Naive B cell (primary cell): Measurements from ENCODE around the gene ID4. TPM values are rescaled to one million over a fixed set of nuclear protein-coding genes. Genes with fewer than 3 reads are reported as not detected.
"Not testable (repeated sequence)": the region's sequence is repeated elsewhere in the genome, so short reads cannot be mapped to it uniquely, and the experiment has no call there.

ENCODE experiments used
- ATAC-seq, 2 donors: fragments of 150-1000 bp; cut with Tn5 transposase; 2 replicates each; pipeline ENCODE4 v1.10.0; 2021; ENCODE audit warnings: low read depth in 2 of 2, mild to moderate bottlenecking in 2 of 2, moderate library complexity in 2 of 2
- DNase-seq: peaks from one replicate; pipeline ENCODE4 v3.0.0; 2022
- H3K27ac Mint-ChIP-seq, 6 donors: one replicate each; pipeline ENCODE4 v1.8.0; 2020 to 2022; ENCODE audit warnings: mild to moderate bottlenecking in 6 of 6, mixed read lengths in 6 of 6, moderate library complexity in 5 of 6, inconsistent platforms in 2 of 6
- H3K27me3 Mint-ChIP-seq, 3 donors: one replicate each; pipeline ENCODE4 v1.8.0; 2021 to 2022; ENCODE audit warnings: mixed read lengths in 3 of 3, mild to moderate bottlenecking in 1 of 3
- H3K36me3 Mint-ChIP-seq, 2 donors: one replicate each; pipeline ENCODE4 v1.8.0; 2020 to 2022; ENCODE audit warnings: mixed read lengths in 2 of 2, inconsistent platforms in 1 of 2, mild to moderate bottlenecking in 1 of 2
- H3K4me1 Mint-ChIP-seq, 3 donors: one replicate each; pipeline ENCODE4 v1.8.0; 2020 to 2022; ENCODE audit warnings: mixed read lengths in 3 of 3, inconsistent platforms in 1 of 3, mild to moderate bottlenecking in 1 of 3, moderate library complexity in 1 of 3
- H3K4me3 Mint-ChIP-seq, 8 donors: one replicate each; pipeline ENCODE4 v1.8.0; 2020 to 2022; ENCODE audit warnings: mild to moderate bottlenecking in 8 of 8, mixed read lengths in 8 of 8, moderate library complexity in 8 of 8, inconsistent platforms in 2 of 8
- H3K9me3 Mint-ChIP-seq, 7 donors: one replicate each; pipeline ENCODE4 v1.8.0; 2020 to 2022; ENCODE audit warnings: mixed read lengths in 7 of 7, mild to moderate bottlenecking in 5 of 7, inconsistent platforms in 2 of 7, moderate library complexity in 1 of 7
- polyA plus RNA-seq, 6 donors: library from polyadenylated mRNA; unstranded; fragments of 300-500 nt; fragmentation: Illumina TruSeq; gene quantifications; one replicate each; pipeline ENCODE4 v1.2.3, GENCODE V29; 2021; ENCODE audit warnings: low read depth in 6 of 6

ID4 gene
- polyA plus RNA-seq, 6 donors from 2014 or later: not detected

DNA sequence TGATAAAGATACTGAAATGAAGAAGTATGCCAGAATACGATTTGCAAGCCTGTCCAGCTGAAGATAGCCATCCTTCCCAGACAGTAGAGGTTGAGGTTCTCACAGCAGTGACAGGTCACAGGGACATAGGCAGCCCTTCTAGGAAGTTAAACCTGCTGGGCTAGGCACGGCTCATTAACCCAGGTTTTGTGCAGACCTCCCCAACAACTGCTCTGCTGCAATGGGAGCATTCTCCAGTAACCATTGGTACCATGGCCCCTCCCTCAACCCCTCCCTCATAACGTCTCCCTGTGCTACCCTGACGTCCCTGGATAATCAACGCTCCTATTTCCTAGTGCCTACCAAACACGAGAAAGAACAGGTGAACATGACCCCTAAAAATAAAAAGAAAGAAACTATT is 15.8 kb downstream of the ID4 start:
- Mint-ChIP-seq H3K27me3 (peaks cover 0 to 11% (median 6%) of the 10 kb centered on the region in 3 donors), H3K4me1 (no peaks in the 10 kb centered on the region), H3K9me3 (peaks cover 0 to 4% (median 0%) of the 10 kb centered on the region in 7 donors), H3K4me3 (no peak overlapping the region), H3K36me3 (no peaks in the 10 kb centered on the region), H3K27ac (no peak overlapping the region)
- DNase-seq (no peak), ATAC-seq (no peak)

DNA sequence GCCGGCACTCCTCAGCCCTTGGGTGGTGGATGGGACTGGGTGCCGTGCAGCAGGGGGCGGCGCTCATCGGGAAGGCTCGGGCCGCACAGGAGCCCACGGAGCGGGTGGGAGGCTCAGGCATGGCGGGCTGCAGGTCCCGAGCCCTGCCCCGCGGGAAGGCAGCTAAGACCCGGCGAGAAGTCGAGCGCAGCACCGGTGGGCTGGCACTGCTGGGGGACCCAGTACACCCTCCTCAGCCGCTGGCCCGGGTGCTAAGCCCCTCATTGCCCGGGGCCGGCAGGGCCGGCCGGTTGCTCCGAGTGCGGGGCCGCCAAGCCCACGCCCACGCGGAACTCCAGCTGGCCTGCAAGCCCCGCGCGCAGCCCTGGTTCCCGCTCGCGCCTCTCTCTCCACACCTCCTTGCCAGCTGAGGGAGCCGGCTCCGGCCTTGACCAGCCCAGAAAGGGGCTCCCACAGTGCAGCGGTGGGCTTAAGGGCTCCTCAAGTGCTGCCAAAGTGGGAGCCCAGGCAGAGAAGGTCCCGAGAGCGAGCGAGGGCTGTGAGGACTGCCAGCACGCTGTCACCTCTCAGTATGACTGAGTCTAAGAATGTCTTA is 17.3 kb downstream of the ID4 start:
- H3K27me3 Mint-ChIP-seq: peaks cover 0 to 11% (median 6%) of the 10 kb centered on the region in 3 donors
- not testable (repeated sequence) for H3K36me3 Mint-ChIP-seq, DNase-seq, H3K27ac Mint-ChIP-seq, H3K9me3 Mint-ChIP-seq, H3K4me1 Mint-ChIP-seq, ATAC-seq, H3K4me3 Mint-ChIP-seq

DNA sequence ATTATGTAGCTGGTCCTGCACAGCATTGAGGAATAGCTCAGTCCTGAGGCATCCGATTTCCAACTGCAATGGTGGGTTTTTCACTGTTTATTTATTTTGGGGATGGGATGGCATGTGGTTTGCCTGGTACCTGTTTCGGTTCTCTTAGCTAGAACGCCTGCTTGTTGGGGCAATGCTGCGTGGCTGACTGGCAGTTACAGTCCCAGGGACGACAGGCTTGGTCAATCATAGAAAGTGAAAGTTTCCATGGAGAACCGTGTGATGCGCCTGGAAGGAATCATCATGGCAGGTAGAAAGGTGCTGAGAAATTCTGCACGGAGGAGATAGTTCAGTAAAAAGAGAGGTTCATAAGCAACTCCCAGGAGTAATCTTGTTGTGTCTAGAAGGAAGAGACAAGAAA is 18.4 kb downstream of the ID4 start:
- no peak for ATAC-seq
- no peak overlapping the region for H3K4me3 Mint-ChIP-seq
- peaks cover 0 to 11% (median 6%) of the 10 kb centered on the region in 3 donors for H3K27me3 Mint-ChIP-seq
- H3K4me1 Mint-ChIP-seq: no peaks in the 10 kb centered on the region
- no peak for DNase-seq
- H3K36me3 Mint-ChIP-seq: no peaks in the 10 kb centered on the region
- no peak overlapping the region for H3K27ac Mint-ChIP-seq
- H3K9me3 Mint-ChIP-seq: peaks cover 0 to 4% (median 0%) of the 10 kb centered on the region in 7 donors

DNA sequence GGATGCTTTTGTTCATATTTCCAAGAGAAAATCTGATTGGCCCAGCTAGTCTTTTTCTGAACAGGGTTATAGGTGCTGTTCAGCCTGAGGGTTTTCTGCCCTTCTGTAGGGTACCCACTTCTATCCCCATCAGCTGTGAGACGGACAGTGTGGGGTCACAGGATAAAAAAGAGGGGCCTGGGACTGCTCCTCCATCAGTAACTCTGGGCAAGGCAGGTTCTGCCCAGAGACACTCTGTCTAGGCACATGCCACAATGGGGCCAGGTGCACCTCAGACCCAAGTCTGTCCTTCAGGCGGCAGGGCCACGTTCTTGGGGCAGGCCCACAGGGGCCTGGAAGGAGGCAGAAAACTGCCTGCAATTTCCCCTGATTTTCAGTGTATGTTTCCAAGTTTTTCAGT is 20.0 kb downstream of the ID4 start:
- no peaks in the 10 kb centered on the region for H3K4me1 Mint-ChIP-seq
- H3K27me3 Mint-ChIP-seq: peaks cover 0 to 11% (median 6%) of the 10 kb centered on the region in 3 donors
- ATAC-seq: no peak
- peaks cover 0 to 4% (median 0%) of the 10 kb centered on the region in 7 donors for H3K9me3 Mint-ChIP-seq
- no peak overlapping the region for H3K27ac Mint-ChIP-seq
- no peak for DNase-seq
- H3K4me3 Mint-ChIP-seq: no peak overlapping the region
- H3K36me3 Mint-ChIP-seq: no peaks in the 10 kb centered on the region

DNA sequence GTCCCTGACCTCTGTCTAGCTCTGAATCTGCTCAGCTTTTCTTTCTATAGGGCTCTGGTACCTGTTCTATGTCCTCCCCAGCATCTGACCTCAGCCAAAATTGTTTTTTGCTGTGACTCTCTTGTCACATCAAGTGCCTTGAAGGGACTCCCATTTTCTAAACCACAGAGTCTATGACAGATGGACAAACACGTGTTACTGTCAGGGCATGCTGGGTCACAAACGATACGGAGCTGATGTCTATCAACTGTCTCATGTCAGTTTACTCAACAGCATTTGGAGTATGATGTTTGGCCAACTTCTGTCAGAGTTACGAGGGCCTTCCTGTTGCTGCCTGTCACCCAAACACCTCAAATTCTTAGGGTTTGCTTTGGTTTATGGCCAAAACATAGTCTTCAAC is 20.5 kb downstream of the ID4 start:
- no peaks in the 10 kb centered on the region for H3K4me1 Mint-ChIP-seq
- no peaks in the 10 kb centered on the region for H3K36me3 Mint-ChIP-seq
- H3K27me3 Mint-ChIP-seq: peaks cover 0 to 11% (median 1%) of the 10 kb centered on the region in 3 donors
- ATAC-seq (no peak), DNase-seq (no peak)
- H3K4me3 Mint-ChIP-seq: peak overlapping the region in 1 of 8 donors; percentile 66
- peaks cover 0 to 4% (median 0%) of the 10 kb centered on the region in 7 donors for H3K9me3 Mint-ChIP-seq
- no peak overlapping the region for H3K27ac Mint-ChIP-seq

DNA sequence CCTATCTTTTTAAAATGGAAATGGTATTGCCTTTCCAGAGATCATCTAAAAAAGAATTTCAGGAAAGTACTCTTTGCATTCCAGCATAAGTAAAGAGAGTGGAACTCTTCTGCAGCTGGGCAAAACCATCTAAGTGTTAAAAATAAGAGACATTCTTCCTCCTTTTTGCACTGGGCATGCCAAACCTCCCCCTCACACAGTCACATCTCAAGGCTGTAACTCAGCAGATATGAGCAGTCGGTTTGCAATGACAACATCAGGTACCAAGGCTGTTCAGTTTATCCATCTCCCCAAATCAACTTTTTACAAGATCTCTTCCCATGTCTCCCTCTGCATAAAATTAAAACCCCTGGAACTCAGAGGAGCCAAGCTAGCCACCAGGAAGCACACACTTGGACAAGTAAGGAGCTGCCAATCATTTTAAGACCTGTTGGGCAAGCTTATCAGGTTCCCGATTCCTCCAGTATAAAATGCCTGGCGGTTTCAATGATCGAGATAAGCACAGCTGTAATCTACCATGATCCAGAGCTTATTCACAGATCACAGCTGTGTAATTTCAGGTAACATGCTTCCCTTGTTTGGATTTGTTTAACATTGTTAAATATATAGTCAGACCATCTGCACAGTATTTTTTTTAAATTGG is 23.2 kb downstream of the ID4 start:
- Mint-ChIP-seq H3K4me1 (no peaks in the 10 kb centered on the region), H3K4me3 (no peak overlapping the region), H3K9me3 (no peaks in the 10 kb centered on the region), H3K27ac (no peak overlapping the region), H3K36me3 (no peaks in the 10 kb centered on the region), H3K27me3 (peaks cover 0 to 10% (median 0%) of the 10 kb centered on the region in 3 donors)
- ATAC-seq: no peak
- no peak for DNase-seq

DNA sequence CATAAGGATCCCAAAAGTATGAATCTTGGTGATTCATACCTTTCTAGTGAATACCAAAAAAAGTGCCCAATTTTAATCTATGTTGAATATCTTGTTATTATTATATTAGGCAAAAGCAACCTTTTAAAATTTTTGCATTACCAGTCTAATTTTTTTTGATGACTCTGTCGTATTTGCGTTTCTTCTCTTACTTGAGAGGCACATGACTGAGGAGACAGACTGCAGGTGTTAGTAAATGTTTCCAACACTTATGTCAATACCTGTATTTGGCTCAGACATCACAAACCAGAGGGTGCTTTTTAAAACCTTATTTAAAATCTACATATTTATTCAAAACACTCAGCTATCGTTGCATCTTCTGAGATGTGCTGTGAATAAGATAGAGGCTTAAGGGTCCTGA is 27.1 kb downstream of the ID4 start:
- Mint-ChIP-seq H3K4me1 (no peaks in the 10 kb centered on the region), H3K27ac (no peak overlapping the region), H3K27me3 (no peaks in the 10 kb centered on the region), H3K4me3 (no peak overlapping the region), H3K9me3 (peaks cover 0 to 3% (median 0%) of the 10 kb centered on the region in 7 donors), H3K36me3 (no peaks in the 10 kb centered on the region)
- ATAC-seq (no peak), DNase-seq (no peak)

DNA sequence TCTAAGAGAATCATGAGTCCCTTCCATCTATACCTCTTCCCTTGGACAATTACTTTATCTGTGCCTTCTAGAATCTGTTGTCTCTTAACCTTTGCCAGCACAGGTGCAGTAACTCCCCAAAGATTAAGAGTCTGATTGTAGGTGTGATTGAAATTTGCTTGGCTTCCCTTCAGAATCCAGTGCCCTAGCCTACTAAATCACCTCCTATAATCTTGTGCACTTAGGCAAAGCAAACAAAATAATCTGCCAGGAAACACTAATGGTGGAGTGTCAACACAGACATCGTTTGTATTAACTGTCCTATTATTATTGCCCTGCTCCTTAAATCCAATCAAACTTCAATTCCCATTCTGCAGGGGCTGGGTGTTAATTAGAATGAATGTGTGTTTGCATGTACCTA is 28.0 kb downstream of the ID4 start:
- Mint-ChIP-seq H3K36me3 (no peaks in the 10 kb centered on the region), H3K27ac (no peak overlapping the region), H3K9me3 (peaks cover 0 to 3% (median 0%) of the 10 kb centered on the region in 7 donors), H3K4me3 (no peak overlapping the region), H3K4me1 (no peaks in the 10 kb centered on the region), H3K27me3 (no peaks in the 10 kb centered on the region)
- DNase-seq (no peak), ATAC-seq (no peak)

DNA sequence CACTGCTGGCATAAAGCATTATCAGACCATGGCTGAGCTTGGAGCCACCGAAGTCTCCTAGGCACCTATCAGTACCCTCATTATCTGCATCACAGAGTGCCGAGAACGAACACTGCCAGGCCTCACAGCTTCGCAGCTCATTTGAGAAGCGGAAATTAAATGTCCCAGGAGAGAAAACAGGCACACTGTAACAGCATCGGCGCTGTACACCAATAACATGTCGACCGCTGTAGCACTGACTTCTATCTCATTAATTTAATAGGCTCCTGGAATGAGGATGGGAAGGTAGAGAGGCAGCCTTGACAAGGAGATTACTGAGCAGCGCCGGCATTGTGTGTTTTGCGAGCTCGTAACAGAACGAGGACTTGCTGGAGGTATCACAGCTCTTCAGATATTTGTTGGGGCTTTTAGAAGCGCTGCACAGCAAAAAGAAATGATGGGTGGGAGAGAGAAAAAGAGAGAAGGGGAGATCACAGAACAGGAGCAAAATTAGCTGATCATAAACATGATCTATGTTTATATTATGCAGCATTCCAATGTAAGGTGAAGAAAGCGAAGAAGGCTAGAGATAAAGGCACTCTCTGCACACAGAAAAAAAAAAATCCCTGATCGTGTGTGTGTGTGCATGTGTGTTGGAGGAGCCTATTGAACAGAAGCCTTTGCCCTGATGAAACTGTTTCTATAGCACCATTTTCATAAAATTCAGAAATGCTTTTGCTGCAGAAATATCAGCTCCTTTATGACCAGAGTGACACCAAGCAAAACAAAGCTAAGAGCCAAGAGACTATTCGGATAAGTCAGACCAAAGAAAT is 29.2 kb downstream of the ID4 start:
- Mint-ChIP-seq H3K27ac (no peak overlapping the region), H3K4me3 (no peak overlapping the region), H3K4me1 (no peaks in the 10 kb centered on the region), H3K27me3 (peaks cover 0 to 4% (median 0%) of the 10 kb centered on the region in 3 donors), H3K36me3 (no peaks in the 10 kb centered on the region), H3K9me3 (peaks cover 0 to 3% (median 0%) of the 10 kb centered on the region in 7 donors)
- ATAC-seq: no peak
- DNase-seq: no peak

DNA sequence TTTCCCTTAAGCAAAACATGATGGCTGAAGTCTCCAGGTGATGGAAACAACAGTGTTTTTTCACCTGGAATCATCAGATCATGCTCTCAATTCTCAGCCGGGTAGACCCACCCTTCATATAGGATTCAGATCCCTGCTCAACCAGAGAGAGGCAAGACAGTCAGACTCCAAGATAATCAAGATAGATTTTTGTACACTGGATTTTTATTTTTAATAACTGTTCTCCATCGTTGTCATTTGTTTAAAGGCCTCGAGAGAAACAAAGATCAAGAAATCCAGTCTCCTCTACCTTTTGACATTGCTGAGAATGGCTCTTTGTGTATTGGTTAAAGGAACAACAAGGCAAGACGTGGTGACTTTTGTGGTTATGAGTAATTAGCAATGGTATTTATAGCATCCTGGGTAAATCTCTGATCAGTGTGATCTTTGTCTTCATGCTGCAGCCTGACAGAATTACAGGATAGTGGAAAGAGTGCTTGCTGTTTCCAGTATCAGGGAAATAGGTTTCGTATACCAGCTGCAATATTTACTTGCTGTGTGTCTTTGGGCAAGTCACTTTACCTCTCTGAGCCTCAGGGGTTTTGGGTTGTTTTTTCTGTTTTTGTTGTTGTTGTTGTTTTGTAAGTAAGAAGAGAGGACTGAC is 29.9 kb downstream of the ID4 start:
- no peak overlapping the region for H3K27ac Mint-ChIP-seq
- H3K36me3 Mint-ChIP-seq: no peaks in the 10 kb centered on the region
- DNase-seq: no peak
- H3K9me3 Mint-ChIP-seq: peaks cover 0 to 3% (median 0%) of the 10 kb centered on the region in 7 donors
- H3K4me1 Mint-ChIP-seq: no peaks in the 10 kb centered on the region
- no peak overlapping the region for H3K4me3 Mint-ChIP-seq
- H3K27me3 Mint-ChIP-seq: peaks cover 0 to 4% (median 0%) of the 10 kb centered on the region in 3 donors
- ATAC-seq: no peak

DNA sequence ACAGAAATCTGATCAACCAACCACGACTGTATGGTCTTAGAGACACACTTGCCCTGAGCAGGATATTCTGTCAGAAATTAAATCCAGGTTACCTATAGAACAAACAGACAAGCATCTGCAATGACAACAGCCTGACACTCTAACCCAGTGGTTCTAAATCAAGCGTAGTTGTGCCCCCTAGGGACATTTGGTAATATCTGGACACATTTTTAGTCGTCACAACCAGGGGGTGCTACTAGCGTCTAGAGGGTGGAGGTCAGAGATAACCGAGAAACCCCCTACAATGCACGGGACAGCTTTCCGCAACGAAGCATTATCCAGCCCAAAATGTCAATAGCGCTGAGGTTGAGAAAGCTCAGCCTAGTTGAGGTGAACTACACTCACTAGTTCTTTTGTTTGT is 32.3 kb downstream of the ID4 start:
- H3K4me1 Mint-ChIP-seq: no peaks in the 10 kb centered on the region
- H3K9me3 Mint-ChIP-seq: peaks cover 0 to 7% (median 0%) of the 10 kb centered on the region in 7 donors
- no peaks in the 10 kb centered on the region for H3K36me3 Mint-ChIP-seq
- no peak overlapping the region for H3K27ac Mint-ChIP-seq
- no peak for DNase-seq
- peaks cover 0 to 13% (median 5%) of the 10 kb centered on the region in 3 donors for H3K27me3 Mint-ChIP-seq
- H3K4me3 Mint-ChIP-seq: no peak overlapping the region
- no peak for ATAC-seq

DNA sequence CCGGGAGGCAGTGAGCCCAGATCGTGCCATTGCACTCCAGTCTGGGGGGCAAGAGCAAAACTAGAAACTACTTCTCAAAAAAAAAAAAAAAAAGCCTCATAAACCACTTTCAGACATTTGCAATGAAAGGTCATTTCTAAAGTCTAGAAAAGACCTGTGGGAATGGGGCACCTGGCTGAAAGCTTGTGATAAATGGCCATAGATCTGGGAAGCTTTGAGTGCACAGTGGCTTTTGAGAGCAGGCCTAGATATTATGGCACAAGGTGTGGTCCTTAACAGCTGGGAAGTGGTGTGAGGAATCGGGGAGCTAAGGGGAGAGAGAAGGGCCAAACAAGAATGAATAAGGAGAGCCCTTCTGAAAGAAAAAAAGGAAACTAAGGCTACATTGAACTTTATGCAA is 33.2 kb downstream of the ID4 start:
- Mint-ChIP-seq H3K4me3 (peak overlapping the region in 1 of 8 donors; percentile 61), H3K27ac (no peak overlapping the region), H3K36me3 (no peaks in the 10 kb centered on the region), H3K9me3 (peaks cover 0 to 7% (median 0%) of the 10 kb centered on the region in 7 donors), H3K4me1 (no peaks in the 10 kb centered on the region), H3K27me3 (peaks cover 0 to 13% (median 5%) of the 10 kb centered on the region in 3 donors)
- ATAC-seq: no peak
- no peak for DNase-seq

DNA sequence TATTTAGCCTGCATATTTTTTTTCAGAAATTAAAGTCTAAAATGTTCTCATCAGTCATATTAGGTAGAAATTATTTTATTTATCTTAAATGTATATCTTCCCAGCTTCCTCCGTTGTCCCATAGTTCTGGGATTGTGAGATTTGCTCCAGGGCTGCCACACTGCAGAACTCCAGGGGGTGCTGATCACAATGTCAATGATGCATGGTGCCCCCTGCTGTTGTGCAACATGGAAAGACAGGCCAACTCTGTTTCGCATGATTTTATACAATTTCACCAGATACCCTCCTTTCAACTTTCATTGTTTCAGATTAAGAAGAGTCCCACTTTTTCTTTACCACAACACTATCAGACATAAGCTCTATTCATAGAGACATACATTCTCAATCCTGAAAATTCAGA is 35.9 kb downstream of the ID4 start:
- Mint-ChIP-seq H3K27ac (no peak overlapping the region), H3K36me3 (no peaks in the 10 kb centered on the region), H3K4me3 (no peak overlapping the region), H3K27me3 (peaks cover 0 to 13% (median 5%) of the 10 kb centered on the region in 3 donors), H3K4me1 (no peaks in the 10 kb centered on the region), H3K9me3 (peaks cover 0 to 5% (median 0%) of the 10 kb centered on the region in 7 donors)
- ATAC-seq (no peak), DNase-seq (no peak)
